Breast epithelium (tissue), 3 donors: ENCODE data around the gene AKAP9.

Source experiments
- POLR2A ChIP-seq: fragments of 450-650 bp; IDR thresholded peaks from one replicate; pipeline ENCODE4 v1.6.1; 2016; ENCODE audit warnings: antibody characterized with exemption, mild to moderate bottlenecking, moderate library complexity
- POLR2AphosphoS5 ChIP-seq, 3 donors: sonication (generic); formaldehyde crosslinking; IDR thresholded peaks; one replicate each; pipeline ENCODE4 v1.6.1; 2017; ENCODE audit warnings: antibody characterized with exemption in 3 of 3
- TF ChIP-seq, protein P1 (sequence below), 3 donors: fragments of 450-650 bp; IDR thresholded peaks; one replicate each; pipeline ENCODE4 v1.5.1; 2016 to 2017; ENCODE audit warnings: antibody characterized with exemption in 3 of 3, mild to moderate bottlenecking in 3 of 3, moderate library complexity in 3 of 3

GRCh38 chr7:92134271-92135051, 193.8 kb downstream of the AKAP9 start, which contains the start of gene CYP51A1:
- TF ChIP-seq, protein P1, sequence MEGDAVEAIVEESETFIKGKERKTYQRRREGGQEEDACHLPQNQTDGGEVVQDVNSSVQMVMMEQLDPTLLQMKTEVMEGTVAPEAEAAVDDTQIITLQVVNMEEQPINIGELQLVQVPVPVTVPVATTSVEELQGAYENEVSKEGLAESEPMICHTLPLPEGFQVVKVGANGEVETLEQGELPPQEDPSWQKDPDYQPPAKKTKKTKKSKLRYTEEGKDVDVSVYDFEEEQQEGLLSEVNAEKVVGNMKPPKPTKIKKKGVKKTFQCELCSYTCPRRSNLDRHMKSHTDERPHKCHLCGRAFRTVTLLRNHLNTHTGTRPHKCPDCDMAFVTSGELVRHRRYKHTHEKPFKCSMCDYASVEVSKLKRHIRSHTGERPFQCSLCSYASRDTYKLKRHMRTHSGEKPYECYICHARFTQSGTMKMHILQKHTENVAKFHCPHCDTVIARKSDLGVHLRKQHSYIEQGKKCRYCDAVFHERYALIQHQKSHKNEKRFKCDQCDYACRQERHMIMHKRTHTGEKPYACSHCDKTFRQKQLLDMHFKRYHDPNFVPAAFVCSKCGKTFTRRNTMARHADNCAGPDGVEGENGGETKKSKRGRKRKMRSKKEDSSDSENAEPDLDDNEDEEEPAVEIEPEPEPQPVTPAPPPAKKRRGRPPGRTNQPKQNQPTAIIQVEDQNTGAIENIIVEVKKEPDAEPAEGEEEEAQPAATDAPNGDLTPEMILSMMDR (IDR thresholded peaks at IDR 0.05) = no peak
- TF ChIP-seq POLR2AphosphoS5 (IDR thresholded peaks at IDR 0.05) (peak; percentile 60 to 89 (median 76)), POLR2A (peak; percentile 77)
